CD14-positive monocyte (primary cell): Measurements from ENCODE around the gene ADA. TPM values are rescaled to one million over a fixed set of nuclear protein-coding genes. Genes with fewer than 3 reads are reported as not detected.
"Not testable (repeated sequence)": the region's sequence is repeated elsewhere in the genome, so short reads cannot be mapped to it uniquely, and the experiment has no call there.

Experiments
- DNase-seq, 3 donors: peaks; one replicate each; pipeline ENCODE4 v3.0.0-alpha.2; 2011 to 2022
- H2AFZ ChIP-seq: 2 replicates; pipeline ENCODE4 v1.6.0; 2012; ENCODE audit warnings: mild to moderate bottlenecking, low read depth, low read length, inconsistent platforms; ENCODE audit not compliant: insufficient read depth, poor library complexity, severe bottlenecking
- H3K27ac ChIP-seq, 2 donors: 1 replicate in 1 of 2; 2 replicates in 1 of 2; pipeline ENCODE4 v1.5.1; 2012 to 2013; ENCODE audit warnings: low read length in 2 of 2, control low read depth in 1 of 2, inconsistent platforms in 1 of 2, low read depth in 1 of 2, mild to moderate bottlenecking in 1 of 2
- H3K27me3 ChIP-seq, 2 donors: one replicate each; pipeline versions ENCODE4 v1.6.0 to v1.6.1; 2011 to 2013; ENCODE audit warnings: low read length in 2 of 2; ENCODE audit not compliant: control insufficient read depth in 2 of 2, insufficient read depth in 2 of 2
- H3K36me3 ChIP-seq, 2 donors: replicated peaks in 1 of 2; 1 replicate in 1 of 2; 2 replicates in 1 of 2; pipeline versions ENCODE4 v1.5.1 to v1.6.1; 2012 to 2013; ENCODE audit warnings: low read length in 2 of 2, control low read depth in 1 of 2, inconsistent platforms in 1 of 2, mild to moderate bottlenecking in 1 of 2; ENCODE audit not compliant: insufficient read depth in 2 of 2, control insufficient read depth in 1 of 2
- H3K4me1 ChIP-seq, 2 donors: 1 replicate in 1 of 2; 2 replicates in 1 of 2; pipeline versions ENCODE4 v1.5.1 to v1.6.1; 2012 to 2013; ENCODE audit warnings: low read length in 2 of 2, control low read depth in 1 of 2, inconsistent platforms in 1 of 2, mild to moderate bottlenecking in 1 of 2, moderate library complexity in 1 of 2; ENCODE audit not compliant: insufficient read depth in 2 of 2, control insufficient read depth in 1 of 2
- H3K4me2 ChIP-seq: replicated peaks from 2 replicates; pipeline ENCODE3; 2012; ENCODE audit warnings: low read length, moderate library complexity, mild to moderate bottlenecking; ENCODE audit not compliant: poor library complexity, severe bottlenecking; ENCODE audit errors: extremely low read depth
- H3K4me3 ChIP-seq, 3 experiments: fragments of 200-600 bp in 1 of 3; sonication (generic) in 1 of 3; replicated peaks in 1 of 3; 1 replicate in 2 of 3; 2 replicates in 1 of 3; pipeline ENCODE4 v1.5.1; 2011 to 2013; ENCODE audit warnings: low read length in 3 of 3, mild to moderate bottlenecking in 3 of 3, control low read depth in 2 of 3, low read depth in 2 of 3, inconsistent platforms in 1 of 3, moderate library complexity in 1 of 3
- H3K79me2 ChIP-seq: 2 replicates; pipeline ENCODE4 v1.6.0; 2012; ENCODE audit warnings: mild to moderate bottlenecking, control low read depth, inconsistent platforms, low read length, moderate library complexity; ENCODE audit not compliant: insufficient read depth
- H3K9ac ChIP-seq: 2 replicates; pipeline ENCODE4 v1.6.0; 2017; ENCODE audit warnings: low read length, mild to moderate bottlenecking; ENCODE audit not compliant: insufficient read depth, poor library complexity, severe bottlenecking
- H3K9me3 ChIP-seq, 2 donors: replicated peaks in 1 of 2; 1 replicate in 1 of 2; 2 replicates in 1 of 2; pipeline versions ENCODE4 v1.5.1 to v1.6.1; 2012 to 2013; ENCODE audit warnings: low read length in 2 of 2, control low read depth in 1 of 2; ENCODE audit not compliant: control insufficient read depth in 1 of 2, insufficient read depth in 1 of 2
- H4K20me1 ChIP-seq: 2 replicates; pipeline ENCODE4 v1.6.0; 2012; ENCODE audit warnings: mild to moderate bottlenecking, low read length, control low read depth, moderate library complexity; ENCODE audit not compliant: insufficient read depth
- H3K27ac Mint-ChIP-seq, 7 donors: one replicate each; pipeline ENCODE4 v1.8.0; 2020; ENCODE audit warnings: mild to moderate bottlenecking in 7 of 7, mixed read lengths in 7 of 7, moderate library complexity in 6 of 7, inconsistent platforms in 2 of 7
- H3K27me3 Mint-ChIP-seq, 3 donors: one replicate each; pipeline ENCODE4 v1.8.0; 2021 to 2022; ENCODE audit warnings: low read depth in 3 of 3, mild to moderate bottlenecking in 3 of 3, mixed read lengths in 3 of 3, moderate library complexity in 3 of 3, inconsistent platforms in 1 of 3
- H3K36me3 Mint-ChIP-seq, 2 donors: one replicate each; pipeline ENCODE4 v1.8.0; 2020; ENCODE audit warnings: mixed read lengths in 2 of 2, inconsistent platforms in 1 of 2, mild to moderate bottlenecking in 1 of 2
- H3K4me1 Mint-ChIP-seq: one replicate; pipeline ENCODE4 v1.8.0; 2020; ENCODE audit warnings: mild to moderate bottlenecking, mixed read lengths
- H3K4me3 Mint-ChIP-seq, 2 donors: one replicate each; pipeline ENCODE4 v1.8.0; 2020; ENCODE audit warnings: mild to moderate bottlenecking in 2 of 2, mixed read lengths in 2 of 2, moderate library complexity in 1 of 2
- H3K9me3 Mint-ChIP-seq, 7 donors: one replicate each; pipeline ENCODE4 v1.8.0; 2020 to 2022; ENCODE audit warnings: mixed read lengths in 7 of 7, mild to moderate bottlenecking in 6 of 7, moderate library complexity in 6 of 7, inconsistent platforms in 2 of 7
- WGBS: methylation state at CpG from one replicate; pipeline ENCODE4 v1.1.5; 2013; ENCODE audit warnings: missing lambda C conversion rate; ENCODE audit not compliant: insufficient coverage; 5-methylcytosine and 5-hydroxymethylcytosine counted together
- intact Hi-C, 2 donors: fragments of 100-400 bp; cut with micrococcal nuclease; formaldehyde crosslinking; loops; one replicate each; pipeline versions ENCODE4 v1.15.0 to v1.15.1; 2023
- polyA plus RNA-seq, 3 donors: library from polyadenylated mRNA; depleted of rRNA in 1 of 3; unstranded in 2 of 3; stranded (reverse) in 1 of 3; fragments of 300-500 nt in 2 of 3; fragments of >200 nt in 1 of 3; fragmentation: Illumina TruSeq in 2 of 3; gene quantifications; 1 replicate in 2 of 3; 2 replicates in 1 of 3; pipeline ENCODE4 v1.2.3, GENCODE V29; 2012 to 2021
- TF ChIP-seq, protein P1 (sequence below): fragments of 200-600 bp; IDR thresholded peaks from one replicate; pipeline ENCODE4 v1.8.0; 2022; ENCODE audit warnings: antibody characterized with exemption, mild to moderate bottlenecking

ADA gene
- polyA plus RNA-seq, 3 donors = 11.1 to 17.2 (median 15.6) TPM

DNA sequence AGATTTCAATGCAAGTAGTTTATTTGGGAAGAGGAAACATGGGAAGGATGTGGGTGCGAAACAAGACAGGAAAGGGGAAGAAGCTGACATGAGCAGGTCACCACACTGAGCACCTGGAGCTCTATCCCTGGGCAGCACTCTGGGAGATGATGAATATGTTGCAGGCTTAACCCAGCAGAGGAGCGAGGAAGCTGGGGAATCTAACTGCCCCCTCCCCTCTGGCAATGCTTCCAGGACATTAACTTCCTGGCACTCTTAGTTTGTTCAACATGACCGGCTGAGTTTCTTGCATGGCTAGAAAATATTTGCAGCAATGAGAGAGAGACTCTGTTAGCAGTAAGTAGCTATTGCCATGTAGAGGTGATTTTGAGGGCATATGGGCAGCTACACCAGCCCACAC is 4.9 kb upstream of the ADA start:
- H3K36me3 Mint-ChIP-seq = no peaks in the 10 kb centered on the region
- no peaks in the 10 kb centered on the region for H3K79me2 ChIP-seq
- H3K27ac ChIP-seq = no peak overlapping the region
- no peaks in the 10 kb centered on the region for H3K27me3 ChIP-seq
- 0% methylated on average over 1 of the region's 3 CpGs for WGBS
- TF ChIP-seq, protein P1, sequence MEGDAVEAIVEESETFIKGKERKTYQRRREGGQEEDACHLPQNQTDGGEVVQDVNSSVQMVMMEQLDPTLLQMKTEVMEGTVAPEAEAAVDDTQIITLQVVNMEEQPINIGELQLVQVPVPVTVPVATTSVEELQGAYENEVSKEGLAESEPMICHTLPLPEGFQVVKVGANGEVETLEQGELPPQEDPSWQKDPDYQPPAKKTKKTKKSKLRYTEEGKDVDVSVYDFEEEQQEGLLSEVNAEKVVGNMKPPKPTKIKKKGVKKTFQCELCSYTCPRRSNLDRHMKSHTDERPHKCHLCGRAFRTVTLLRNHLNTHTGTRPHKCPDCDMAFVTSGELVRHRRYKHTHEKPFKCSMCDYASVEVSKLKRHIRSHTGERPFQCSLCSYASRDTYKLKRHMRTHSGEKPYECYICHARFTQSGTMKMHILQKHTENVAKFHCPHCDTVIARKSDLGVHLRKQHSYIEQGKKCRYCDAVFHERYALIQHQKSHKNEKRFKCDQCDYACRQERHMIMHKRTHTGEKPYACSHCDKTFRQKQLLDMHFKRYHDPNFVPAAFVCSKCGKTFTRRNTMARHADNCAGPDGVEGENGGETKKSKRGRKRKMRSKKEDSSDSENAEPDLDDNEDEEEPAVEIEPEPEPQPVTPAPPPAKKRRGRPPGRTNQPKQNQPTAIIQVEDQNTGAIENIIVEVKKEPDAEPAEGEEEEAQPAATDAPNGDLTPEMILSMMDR = no peak
- H3K9me3 Mint-ChIP-seq = peaks cover 14 to 27% (median 20%) of the 10 kb centered on the region in 7 donors
- no peaks in the 10 kb centered on the region for H3K36me3 ChIP-seq
- no peak overlapping the region for H3K4me3 Mint-ChIP-seq
- no peak overlapping the region for H2AFZ ChIP-seq
- no peak overlapping the region for H3K9ac ChIP-seq
- H4K20me1 ChIP-seq = no peaks in the 10 kb centered on the region
- DNase-seq = no peak
- peaks cover 1 to 11% (median 1%) of the 10 kb centered on the region in 3 donors for H3K27me3 Mint-ChIP-seq
- no peak overlapping the region for H3K4me2 ChIP-seq
- peaks cover 8 to 9% of the 10 kb centered on the region in 2 donors for H3K4me1 ChIP-seq
- intact Hi-C loops = no loop called here
- no peak overlapping the region for H3K4me3 ChIP-seq
- H3K4me1 Mint-ChIP-seq = peaks cover 19% of the 10 kb centered on the region
- peak overlapping the region in 1 of 7 donors; percentile 6 for H3K27ac Mint-ChIP-seq
- peaks cover 0 to 14% of the 10 kb centered on the region in 2 donors for H3K9me3 ChIP-seq

DNA sequence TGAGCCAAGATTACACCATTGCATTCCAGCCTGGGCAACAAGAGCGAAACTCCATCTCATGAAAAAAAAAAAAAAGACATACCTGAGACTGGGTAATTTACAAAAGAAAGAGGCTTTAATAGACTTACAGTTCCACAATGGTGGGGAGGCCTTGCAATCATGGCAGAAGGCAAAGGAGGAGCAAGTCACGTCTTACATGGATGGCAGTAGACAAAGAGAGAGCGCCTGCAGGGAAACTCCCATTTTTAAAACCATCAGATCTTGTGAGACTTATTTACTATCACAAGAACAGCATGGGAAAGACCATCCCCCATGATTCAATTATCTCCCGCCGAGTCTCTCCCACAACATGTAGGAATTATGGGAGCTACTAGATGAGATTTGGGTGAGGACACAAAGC is 2.7 kb upstream of the ADA start:
- H3K4me1 ChIP-seq = peaks cover 23 to 24% of the 10 kb centered on the region in 2 donors
- not testable (repeated sequence) for H3K36me3 Mint-ChIP-seq, H3K9me3 ChIP-seq, H3K4me3 ChIP-seq, H3K4me2 ChIP-seq, H3K27me3 Mint-ChIP-seq, H3K27ac Mint-ChIP-seq, H3K36me3 ChIP-seq, H4K20me1 ChIP-seq, H3K4me3 Mint-ChIP-seq, H3K9ac ChIP-seq, H3K27ac ChIP-seq, H3K27me3 ChIP-seq, H2AFZ ChIP-seq, DNase-seq
- no CpG with 5 or more reads among the region's 5 CpGs for WGBS
- Mint-ChIP-seq H3K9me3 (peaks cover 4 to 10% (median 7%) of the 10 kb centered on the region in 7 donors), H3K4me1 (peaks cover 33% of the 10 kb centered on the region)
- intact Hi-C loops = loop anchor here (5.0 kb wide), 2 partner anchors 37 to 42 kb away; no protein-coding TSS in a partner anchor
- peaks cover 12% of the 10 kb centered on the region for H3K79me2 ChIP-seq
